H1 (cell line): ENCODE results near the gene GBP2. TPM values are rescaled to one million over a fixed set of nuclear protein-coding genes. Genes with fewer than 3 reads are reported as not detected.

Experiments used
- BCL11A ChIP-seq, 2 experiments: IDR thresholded peaks; one replicate each; pipeline ENCODE4 v1.6.1; 2011; ENCODE audit warnings: low read depth in 2 of 2, low read length in 2 of 2, mild to moderate bottlenecking in 2 of 2
- CBX8 ChIP-seq: fragments of 300-800, 300-1000 bp; sonication (generic); IDR thresholded peaks from 2 replicates; pipeline ENCODE4 v1.7.1; 2016; ENCODE audit warnings: low read depth, low read length, borderline replicate concordance
- CHD7 ChIP-seq: fragments of 300-600 bp; sonication (generic); IDR thresholded peaks from 2 replicates; pipeline ENCODE4 v1.7.1; 2012; ENCODE audit warnings: low read length, moderate library complexity, mild to moderate bottlenecking, inconsistent platforms; ENCODE audit not compliant: insufficient replicate concordance
- NRF1 ChIP-seq: IDR thresholded peaks from 2 replicates; pipeline ENCODE4 v1.6.1; 2011; ENCODE audit warnings: mild to moderate bottlenecking, low read depth, low read length, improper control_type of control experiment
- RAD21 ChIP-seq, 2 experiments: IDR thresholded peaks in 1 of 2; conservative IDR thresholded peaks in 1 of 2; 2 replicates each; pipeline ENCODE4 v1.6.1; 2011; ENCODE audit warnings: low read depth in 2 of 2, low read length in 2 of 2, improper control_type of control experiment in 1 of 2, inconsistent platforms in 1 of 2, mild to moderate bottlenecking in 1 of 2, moderate library complexity in 1 of 2
- SAP30 ChIP-seq: fragments of 300-600 bp; sonication (generic); IDR thresholded peaks from 2 replicates; pipeline ENCODE4 v1.7.1; 2012; ENCODE audit warnings: low read length, moderate library complexity, mild to moderate bottlenecking, inconsistent platforms; ENCODE audit not compliant: insufficient read depth, insufficient replicate concordance
- polyA plus RNA-seq, 7 experiments: library from polyadenylated mRNA; depleted of rRNA in 3 of 7; stranded (reverse) in 5 of 7; unstranded in 2 of 7; fragments of >200 nt in 5 of 7; fragments of 200-250 nt in 2 of 7; gene quantifications; 1 replicate in 5 of 7; 2 replicates in 1 of 7; 4 replicates in 1 of 7; pipeline versions ENCODE4 v1.2.1 to v1.2.3, GENCODE V29; 2011 to 2013; ENCODE audit warnings: missing spikeins in 2 of 7, mixed read lengths in 2 of 7
- total RNA-seq: library from RNA; stranded (reverse); fragmentation: NEBNext Ultra II Directional; extraction: Animal tissue kit (Norgen Biotek cat#: 25700); gene quantifications from 2 replicates; pipeline ENCODE4 v1.2.1, GENCODE V29; 2021

GBP2 gene
- total and polyA plus RNA-seq, 2 of the 8 experiments (the other 6 are each of a cell fraction or from before 2014, with no cell fraction given): not detected

GRCh38 chr1:89102021-89102420 lies 23.9 kb downstream of the GBP2 start (continued):
- no peak for TF ChIP-seq CHD7
- no peak for TF ChIP-seq BCL11A (IDR thresholded peaks at IDR 0.05; ENCODE audit: low read depth in 2 of 2, low read length in 2 of 2)
- TF ChIP-seq NRF1: no peak
- no peak for TF ChIP-seq SAP30
- no peak for TF ChIP-seq RAD21 (IDR thresholded peaks at IDR 0.05 in 1 of 2, conservative IDR thresholded peaks at IDR 0.05 in 1 of 2; ENCODE audit: low read depth in 2 of 2, low read length in 2 of 2)
- no peak for TF ChIP-seq CBX8
- TF ChIP-seq, all 59 proteins: peak for 0
